ENCODE measurements around the gene FSTL3. TPM values are rescaled to one million over a fixed set of nuclear protein-coding genes. Genes with fewer than 3 reads are reported as not detected.
A peak's percentile ranks its signal among the peaks of the same experiment; 100 is the strongest.

Gene FSTL3
- total RNA-seq, 6 donors from 2014 or later: 109 to 335 (median 197) TPM

DNA sequence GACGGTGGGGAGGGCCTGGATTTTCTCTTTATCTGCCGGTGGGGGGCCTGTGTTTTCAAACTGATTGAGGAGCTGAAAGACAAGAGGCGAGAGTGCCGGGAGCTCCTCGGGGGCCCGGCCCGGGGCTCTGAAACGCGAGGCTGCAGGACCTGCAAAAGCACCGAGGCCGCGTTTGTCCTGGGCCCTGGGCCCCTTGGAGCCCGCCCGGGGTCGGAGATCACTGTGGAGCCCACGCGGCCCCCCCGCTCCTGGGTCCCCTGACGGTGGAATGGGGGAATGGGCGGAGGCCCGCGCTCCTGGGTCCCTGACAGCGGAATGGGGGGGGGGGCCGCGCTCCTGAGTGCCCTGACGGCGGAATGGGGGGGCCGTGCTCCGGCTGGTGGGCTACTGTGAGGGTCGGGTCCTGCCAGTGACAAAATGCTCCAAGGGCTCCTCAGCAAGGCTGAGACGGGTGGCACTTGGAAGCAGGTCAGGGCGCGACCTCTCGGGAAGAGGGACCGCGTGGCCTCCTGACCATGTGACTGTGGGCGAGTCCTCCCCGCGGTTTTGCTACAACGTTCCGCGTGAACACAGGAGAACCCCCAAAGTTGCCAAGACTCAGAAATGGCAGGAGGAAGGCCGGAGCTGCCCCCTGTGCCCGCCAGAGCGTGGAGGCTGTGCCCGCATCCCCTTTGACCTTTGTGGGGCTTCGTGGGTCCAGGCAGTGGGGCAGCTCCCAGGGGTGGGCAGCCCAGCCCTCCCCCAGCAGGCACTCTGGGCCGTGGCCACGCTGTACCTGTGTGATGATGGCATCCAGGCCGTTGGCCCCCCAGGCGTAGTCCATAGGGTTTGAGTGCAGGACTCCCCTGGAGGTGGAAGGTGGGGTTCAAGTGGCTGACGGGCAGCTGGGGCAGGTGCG, 27.0 kb upstream of the FSTL3 start:
- Histone ChIP-seq H3K9me3 (no peaks in the 10 kb centered on the region), H3K27ac (no peak overlapping the region), H3K4me1 (no peaks in the 10 kb centered on the region), H3K36me3 (peaks cover 29 to 96% (median 85%) of the 10 kb centered on the region in 4 donors), H3K4me3 (no peak overlapping the region), H3K27me3 (no peaks in the 10 kb centered on the region)
- ATAC-seq (ENCODE audit: low FRiP score in 2 of 2): no peak
- 90 to 96% methylated on average over 35 to 40 of the region's 53 CpGs for WGBS, 2 donors
- no peak for TF ChIP-seq EP300 (IDR thresholded peaks at IDR 0.05)
- TF ChIP-seq POLR2AphosphoS5 (IDR thresholded peaks at IDR 0.05): no peak
- TF ChIP-seq, protein P1, sequence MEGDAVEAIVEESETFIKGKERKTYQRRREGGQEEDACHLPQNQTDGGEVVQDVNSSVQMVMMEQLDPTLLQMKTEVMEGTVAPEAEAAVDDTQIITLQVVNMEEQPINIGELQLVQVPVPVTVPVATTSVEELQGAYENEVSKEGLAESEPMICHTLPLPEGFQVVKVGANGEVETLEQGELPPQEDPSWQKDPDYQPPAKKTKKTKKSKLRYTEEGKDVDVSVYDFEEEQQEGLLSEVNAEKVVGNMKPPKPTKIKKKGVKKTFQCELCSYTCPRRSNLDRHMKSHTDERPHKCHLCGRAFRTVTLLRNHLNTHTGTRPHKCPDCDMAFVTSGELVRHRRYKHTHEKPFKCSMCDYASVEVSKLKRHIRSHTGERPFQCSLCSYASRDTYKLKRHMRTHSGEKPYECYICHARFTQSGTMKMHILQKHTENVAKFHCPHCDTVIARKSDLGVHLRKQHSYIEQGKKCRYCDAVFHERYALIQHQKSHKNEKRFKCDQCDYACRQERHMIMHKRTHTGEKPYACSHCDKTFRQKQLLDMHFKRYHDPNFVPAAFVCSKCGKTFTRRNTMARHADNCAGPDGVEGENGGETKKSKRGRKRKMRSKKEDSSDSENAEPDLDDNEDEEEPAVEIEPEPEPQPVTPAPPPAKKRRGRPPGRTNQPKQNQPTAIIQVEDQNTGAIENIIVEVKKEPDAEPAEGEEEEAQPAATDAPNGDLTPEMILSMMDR (IDR thresholded peaks at IDR 0.05): no peak
- TF ChIP-seq POLR2A (IDR thresholded peaks at IDR 0.05): no peak
- peak in 1 of 2 donors; percentile 80 for DNase-seq

DNA sequence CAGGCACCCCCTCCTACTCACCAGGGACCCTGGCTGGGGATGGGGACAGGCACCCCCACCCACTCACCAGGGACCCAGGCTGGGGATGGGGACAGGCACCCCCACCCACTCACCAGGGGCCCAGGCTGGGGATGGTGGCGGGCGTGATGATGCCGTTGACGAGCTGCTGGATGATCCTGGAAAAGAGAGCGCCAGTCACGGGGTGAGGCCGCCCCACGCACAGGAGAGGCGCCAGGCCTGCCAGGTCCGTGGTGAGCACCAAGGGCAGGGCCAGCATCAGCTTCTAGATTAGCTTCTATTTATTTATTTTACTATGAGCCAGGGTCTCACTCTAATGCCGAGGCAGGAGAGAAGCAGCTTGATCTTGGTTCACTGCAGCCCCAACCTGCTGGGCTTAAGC, 26.1 kb upstream of the FSTL3 start:
- Histone ChIP-seq H3K27ac (no peak overlapping the region), H3K36me3 (peaks cover 29 to 93% (median 78%) of the 10 kb centered on the region in 4 donors)

DNA sequence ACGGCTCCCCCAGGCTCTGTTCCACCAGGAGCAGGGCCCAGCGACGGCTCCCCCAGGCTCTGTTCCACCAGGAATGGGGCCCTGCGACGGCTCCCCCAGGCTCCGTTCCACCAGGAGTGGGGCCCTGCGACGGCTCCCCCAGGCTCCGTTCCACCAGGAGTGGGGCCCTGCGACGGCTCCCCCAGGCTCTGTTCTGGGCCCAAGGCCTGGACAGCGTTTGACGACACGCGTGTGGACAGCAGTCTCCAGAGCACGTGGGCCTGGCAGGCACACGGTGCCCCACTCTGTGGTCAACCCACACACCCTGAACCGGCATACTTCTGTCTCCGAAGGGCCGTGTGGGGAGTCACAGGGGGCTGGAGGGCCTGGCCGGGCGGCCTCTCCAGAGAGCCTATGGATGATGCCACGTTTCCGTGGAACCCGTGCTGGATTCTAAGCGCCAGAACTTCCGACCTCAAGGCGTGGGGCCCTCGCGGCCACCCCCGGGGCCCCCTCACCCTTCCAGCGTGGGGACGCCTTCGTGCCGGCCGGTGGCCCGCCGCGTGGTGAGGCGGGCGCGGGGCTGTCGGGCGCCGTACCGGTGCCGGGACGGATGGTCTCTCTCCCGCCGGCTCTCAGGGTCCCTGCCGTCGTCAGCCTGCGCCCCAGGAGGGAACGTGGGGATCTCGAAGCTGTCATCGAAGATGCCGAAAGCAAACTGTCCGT, 24.9 kb upstream of the FSTL3 start:
- H3K27me3 ChIP-seq: no peaks in the 10 kb centered on the region
- ATAC-seq (ENCODE audit: low FRiP score in 2 of 2) (no peak), DNase-seq (peak in 1 of 2 donors; percentile 77)
- no peak overlapping the region for H3K4me3 ChIP-seq
- WGBS, 2 donors: 97% methylated on average over 20 to 54 of the region's 58 CpGs
- TF ChIP-seq POLR2AphosphoS5 (IDR thresholded peaks at IDR 0.05) (no peak), EP300 (IDR thresholded peaks at IDR 0.05) (no peak)
- TF ChIP-seq, protein P1 (IDR thresholded peaks at IDR 0.05): no peak
- H3K36me3 ChIP-seq: peaks cover 29 to 85% (median 70%) of the 10 kb centered on the region in 4 donors
- H3K9me3 ChIP-seq: no peaks in the 10 kb centered on the region
- no peak overlapping the region for H3K27ac ChIP-seq
- peaks cover 0 to 7% (median 0%) of the 10 kb centered on the region in 4 donors for H3K4me1 ChIP-seq

More for the DNA sequence above, 26.1 kb upstream of the FSTL3 start:
- Histone ChIP-seq H3K9me3 (no peaks in the 10 kb centered on the region), H3K4me1 (no peaks in the 10 kb centered on the region), H3K27me3 (no peaks in the 10 kb centered on the region), H3K4me3 (no peak overlapping the region)
- ATAC-seq (ENCODE audit: low FRiP score in 2 of 2): no peak
- peak in 1 of 2 donors; percentile 55 for DNase-seq
- 91 to 94% methylated on average over 10 to 11 of the region's 11 CpGs for WGBS, 2 donors
- TF ChIP-seq, protein P1 (IDR thresholded peaks at IDR 0.05): no peak
- TF ChIP-seq POLR2A (IDR thresholded peaks at IDR 0.05): no peak
- TF ChIP-seq EP300 (IDR thresholded peaks at IDR 0.05): no peak
- no peak for TF ChIP-seq POLR2AphosphoS5 (IDR thresholded peaks at IDR 0.05)

DNA sequence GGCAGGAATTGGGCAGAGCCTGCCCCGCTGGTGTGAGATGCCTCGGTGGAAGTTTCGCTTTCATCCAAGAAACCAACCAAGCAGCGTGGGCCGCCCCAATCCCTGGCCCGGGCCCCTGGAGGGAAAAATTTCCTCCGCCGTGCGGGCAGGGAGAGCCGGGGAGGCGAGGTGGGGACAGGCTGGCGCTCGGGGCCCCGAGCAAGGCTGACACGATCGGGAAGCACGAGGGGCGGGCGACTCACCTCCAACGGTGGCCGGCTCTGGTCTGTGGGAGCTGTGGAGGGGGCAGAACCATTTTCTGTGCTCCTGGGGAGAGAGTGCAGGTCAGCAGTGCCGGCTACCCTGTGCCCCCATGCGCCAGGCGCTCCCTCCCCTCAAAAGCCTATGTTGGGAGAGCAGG, 24.2 kb upstream of the FSTL3 start:
- DNase-seq: peak in 1 of 2 donors; percentile 70
- H3K27ac ChIP-seq: no peak overlapping the region
- H3K27me3 ChIP-seq: no peaks in the 10 kb centered on the region
- TF ChIP-seq POLR2A (IDR thresholded peaks at IDR 0.05) (no peak), POLR2AphosphoS5 (IDR thresholded peaks at IDR 0.05) (no peak), EP300 (IDR thresholded peaks at IDR 0.05) (no peak)
- TF ChIP-seq, protein P1 (IDR thresholded peaks at IDR 0.05): no peak
- peaks cover 0 to 14% (median 0%) of the 10 kb centered on the region in 4 donors for H3K4me1 ChIP-seq
- no peak for ATAC-seq (ENCODE audit: low FRiP score in 2 of 2)
- H3K9me3 ChIP-seq: no peaks in the 10 kb centered on the region
- peaks cover 26 to 82% (median 63%) of the 10 kb centered on the region in 4 donors for H3K36me3 ChIP-seq
- no peak overlapping the region for H3K4me3 ChIP-seq
- WGBS, 2 donors: 87% methylated on average over 20 to 22 of the region's 24 CpGs
